ENCODE measurements around the gene TMEM138.

DNA sequence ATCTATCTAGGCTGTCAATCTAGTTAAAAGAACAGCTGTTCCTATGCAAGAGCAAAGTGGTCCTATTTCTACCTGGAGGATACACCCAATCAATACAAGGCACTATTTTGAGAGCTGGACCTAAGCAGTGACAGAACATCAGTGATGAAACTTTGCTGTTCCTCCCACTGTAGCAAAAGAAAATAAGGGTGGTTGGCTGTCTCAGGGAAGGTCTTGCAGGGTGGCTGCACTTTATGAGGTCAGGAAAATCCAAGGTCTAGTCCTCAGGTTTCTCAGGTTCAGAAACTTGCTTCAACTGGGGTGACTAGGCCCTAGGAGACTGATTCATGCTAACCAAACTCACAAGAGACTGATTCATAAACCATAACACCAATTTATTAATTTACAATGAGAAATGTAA, 56.0 kb downstream of the TMEM138 start:
- TF ChIP-seq GATA3 (IDR thresholded peaks at IDR 0.05; ENCODE audit: low read depth, low read length) (no peak), GATA2 (IDR thresholded peaks at IDR 0.05; ENCODE audit: low read depth, low read length) (no peak)

All from SH-SY5Y (cell line).